GM12865 (cell line): ENCODE data around the gene MAD1L1.

ENCODE experiments used
- DNase-seq: peaks from one replicate; pipeline ENCODE4 v3.0.0; 2010; ENCODE audit warnings: low read depth
- H3K4me3 ChIP-seq: 2 replicates; pipeline ENCODE4 v1.5.1; 2011; ENCODE audit warnings: mild to moderate bottlenecking, low read depth, low read length, control low read depth
- TF ChIP-seq, protein P1 (sequence below): IDR thresholded peaks from 2 replicates; pipeline ENCODE4 v1.5.1; 2011; ENCODE audit warnings: low read length, control low read depth, low read depth, inconsistent platforms; ENCODE audit not compliant: insufficient read depth; ENCODE audit errors: missing control alignments

The MAD1L1 gene

DNA sequence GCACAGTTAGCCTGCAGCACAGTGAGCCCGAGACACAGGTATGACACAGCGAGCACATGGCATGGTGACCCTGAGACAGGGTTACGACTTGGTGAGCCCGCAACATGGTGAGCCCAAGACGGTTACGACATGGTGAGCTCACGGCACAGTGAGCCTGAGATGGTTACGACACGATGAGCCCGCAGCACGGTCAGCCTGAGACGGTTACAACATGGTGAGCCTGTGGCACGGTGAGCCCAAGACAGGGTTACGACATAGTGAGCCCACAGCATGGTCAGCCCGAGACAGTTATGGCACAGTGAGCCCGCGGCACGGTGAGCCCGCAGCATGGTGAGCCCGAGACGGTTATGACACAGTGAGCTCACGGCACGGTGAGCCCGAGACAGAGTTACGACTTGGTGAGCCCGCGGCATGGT is 156.1 kb downstream of the MAD1L1 start:
- TF ChIP-seq, protein P1, sequence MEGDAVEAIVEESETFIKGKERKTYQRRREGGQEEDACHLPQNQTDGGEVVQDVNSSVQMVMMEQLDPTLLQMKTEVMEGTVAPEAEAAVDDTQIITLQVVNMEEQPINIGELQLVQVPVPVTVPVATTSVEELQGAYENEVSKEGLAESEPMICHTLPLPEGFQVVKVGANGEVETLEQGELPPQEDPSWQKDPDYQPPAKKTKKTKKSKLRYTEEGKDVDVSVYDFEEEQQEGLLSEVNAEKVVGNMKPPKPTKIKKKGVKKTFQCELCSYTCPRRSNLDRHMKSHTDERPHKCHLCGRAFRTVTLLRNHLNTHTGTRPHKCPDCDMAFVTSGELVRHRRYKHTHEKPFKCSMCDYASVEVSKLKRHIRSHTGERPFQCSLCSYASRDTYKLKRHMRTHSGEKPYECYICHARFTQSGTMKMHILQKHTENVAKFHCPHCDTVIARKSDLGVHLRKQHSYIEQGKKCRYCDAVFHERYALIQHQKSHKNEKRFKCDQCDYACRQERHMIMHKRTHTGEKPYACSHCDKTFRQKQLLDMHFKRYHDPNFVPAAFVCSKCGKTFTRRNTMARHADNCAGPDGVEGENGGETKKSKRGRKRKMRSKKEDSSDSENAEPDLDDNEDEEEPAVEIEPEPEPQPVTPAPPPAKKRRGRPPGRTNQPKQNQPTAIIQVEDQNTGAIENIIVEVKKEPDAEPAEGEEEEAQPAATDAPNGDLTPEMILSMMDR: no peak
- DNase-seq: no peak
- H3K4me3 ChIP-seq: no peak overlapping the region

DNA sequence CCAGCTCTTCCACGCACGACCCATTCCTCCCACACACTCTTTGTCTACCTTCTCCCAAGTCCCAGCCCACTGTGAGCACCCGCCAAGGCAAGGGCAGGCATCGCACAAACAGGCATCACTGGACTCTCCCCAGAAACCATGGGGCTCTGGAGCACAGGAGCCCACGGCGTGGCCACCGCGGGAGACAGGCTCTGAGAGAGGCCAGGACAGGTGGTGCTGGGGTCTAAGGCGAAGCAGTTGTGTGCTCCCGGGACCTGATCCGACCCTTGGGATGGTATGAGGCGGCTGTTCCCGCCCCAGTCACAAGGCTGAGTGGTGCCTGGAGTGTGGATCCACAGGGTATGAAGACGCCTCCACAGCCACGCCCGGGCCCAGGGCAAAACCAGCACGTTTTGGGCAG is 156.9 kb downstream of the MAD1L1 start:
- H3K4me3 ChIP-seq: no peak overlapping the region
- no peak for DNase-seq
- TF ChIP-seq, protein P1: no peak

GRCh38 chr7:2074691-2075090 is 158.1 kb downstream of the MAD1L1 start:
- TF ChIP-seq, protein P1: no peak
- no peak for DNase-seq
- no peak overlapping the region for H3K4me3 ChIP-seq

GRCh38 chr7:2072798-2073197 is 159.9 kb downstream of the MAD1L1 start:
- no peak overlapping the region for H3K4me3 ChIP-seq
- TF ChIP-seq, protein P1: no peak
- no peak for DNase-seq

DNA sequence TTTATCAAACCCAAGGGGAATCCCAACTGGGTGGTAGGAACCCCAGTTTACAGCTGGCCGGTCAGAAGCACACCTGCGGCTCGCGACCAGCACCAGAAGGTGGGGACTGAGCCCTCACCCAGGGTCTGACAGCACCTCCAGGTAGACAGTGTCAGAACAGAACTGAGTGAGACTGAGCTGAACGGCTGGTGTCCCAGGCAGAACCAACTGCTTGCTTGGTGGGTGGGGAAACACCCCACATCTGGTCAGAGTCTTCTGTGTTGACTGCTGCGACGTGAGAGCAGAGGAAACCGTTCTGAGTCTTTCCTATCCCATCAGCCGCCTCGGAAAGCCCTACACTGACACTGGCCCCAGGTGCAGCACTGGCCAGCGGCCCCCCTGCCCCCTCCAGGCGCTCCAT is 160.7 kb downstream of the MAD1L1 start:
- DNase-seq: peak; percentile 71
- TF ChIP-seq, protein P1: no peak
- H3K4me3 ChIP-seq: no peak overlapping the region

DNA sequence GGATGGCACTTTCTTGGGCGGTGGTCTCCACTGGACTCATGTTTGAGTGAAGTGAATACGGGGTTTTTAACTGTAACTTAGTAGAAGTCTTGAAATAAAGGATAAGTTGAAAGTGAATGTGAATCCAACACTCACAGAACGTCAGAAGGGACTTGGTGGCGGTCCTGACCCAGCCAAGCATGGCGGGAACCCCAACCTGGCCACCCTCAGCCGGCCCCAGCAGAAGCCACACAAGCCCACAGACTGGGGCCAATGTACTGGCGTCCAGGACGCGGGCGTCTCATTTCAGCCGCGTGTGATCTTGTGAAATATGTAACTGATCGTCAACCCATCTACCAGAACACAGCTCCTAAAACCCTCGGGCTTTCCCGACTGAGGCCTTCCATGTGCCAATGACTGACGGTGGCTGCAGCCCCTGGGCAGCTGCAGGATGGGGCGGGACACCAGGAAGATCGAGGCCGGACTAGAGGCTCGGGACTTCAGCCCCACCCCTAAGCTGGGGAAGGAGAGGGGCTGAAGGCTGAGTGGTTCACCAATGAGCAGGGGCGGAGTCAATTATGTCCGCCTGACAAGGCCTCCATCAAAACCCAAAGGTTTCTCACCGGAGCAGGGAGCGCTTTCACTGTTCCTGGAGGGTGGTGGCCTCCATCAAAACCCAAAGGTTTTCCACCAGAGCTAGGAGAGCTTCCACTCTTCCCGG is 161.5 kb downstream of the MAD1L1 start:
- TF ChIP-seq, protein P1: no peak
- no peak for DNase-seq
- no peak overlapping the region for H3K4me3 ChIP-seq

GRCh38 chr7:2070151-2070763 is 162.5 kb downstream of the MAD1L1 start:
- DNase-seq: no peak
- TF ChIP-seq, protein P1: no peak
- H3K4me3 ChIP-seq: no peak overlapping the region
